SK-N-SH (cell line): ENCODE measurements around the gene AFMID. TPM values are rescaled to one million over a fixed set of nuclear protein-coding genes. Genes with fewer than 3 reads are reported as not detected.
A peak's percentile ranks its signal among the peaks of the same experiment; 100 is the strongest.

Experiments used
- CTCF ChIA-PET: fragments of 300-600, 350-600 bp; formaldehyde crosslinking; extraction: SDS; loops from one replicate; lab custom pipeline; 2021; lab: Yijun Ruan, JAX
- POLR2A ChIA-PET: fragments of 350-600 bp; sonication (Branson Sonifier 250); formaldehyde crosslinking; extraction: SDS; loops from one replicate; lab custom pipeline; 2020; ENCODE audit warnings: antibody characterized with exemption, inconsistent platforms; lab: Yijun Ruan, JAX
- DNase-seq: peaks from one replicate; pipeline ENCODE4 v3.0.0; 2012
- H2AFZ ChIP-seq: fragments of 200-600 bp; sonication (generic); 2 replicates; pipeline ENCODE4 v1.8.1; 2016; ENCODE audit warnings: antibody characterized with exemption, mild to moderate bottlenecking, low read depth
- H3F3A ChIP-seq: fragments of 200-600 bp; sonication (generic); replicated peaks from 2 replicates; pipeline ENCODE3; 2016; ENCODE audit warnings: antibody characterized with exemption, mild to moderate bottlenecking; ENCODE audit not compliant: insufficient read depth
- H3K27ac ChIP-seq, 2 experiments: fragments of 200-500 bp in 1 of 2; fragments of 200-600 bp in 1 of 2; sonication (Bioruptor generic) in 1 of 2; sonication (generic), shearing (Covaris generic) in 1 of 2; 2 replicates each; pipeline versions ENCODE4 v1.5.1 to v1.6.1; 2014 to 2016; ENCODE audit warnings: low read depth in 2 of 2, inconsistent platforms in 1 of 2, low read length in 1 of 2, mild to moderate bottlenecking in 1 of 2, mixed read lengths in 1 of 2
- H3K27me3 ChIP-seq: fragments of 200-600 bp; sonication (generic), shearing (Covaris generic); 2 replicates; pipeline ENCODE4 v1.6.1; 2016; ENCODE audit warnings: mixed run types; ENCODE audit not compliant: insufficient read depth
- H3K36me3 ChIP-seq, 2 experiments: fragments of 200-500 bp in 1 of 2; fragments of 200-600 bp in 1 of 2; sonication (Bioruptor generic) in 1 of 2; sonication (generic) in 1 of 2; replicated peaks in 1 of 2; 2 replicates each; pipeline versions ENCODE3 to v1.5.1; 2014 to 2016; ENCODE audit warnings: low read length in 1 of 2, mild to moderate bottlenecking in 1 of 2; ENCODE audit not compliant: insufficient read depth in 2 of 2, control insufficient read depth in 1 of 2
- H3K4me1 ChIP-seq, 2 experiments: fragments of 200-500 bp in 1 of 2; fragments of 200-600 bp in 1 of 2; sonication (Bioruptor generic) in 1 of 2; sonication (generic), shearing (Covaris generic) in 1 of 2; 2 replicates each; pipeline versions ENCODE4 v1.5.1 to v1.6.1; 2014 to 2016; ENCODE audit warnings: low read depth in 1 of 2, low read length in 1 of 2, mixed run types in 1 of 2; ENCODE audit not compliant: insufficient read depth in 2 of 2, control insufficient read depth in 1 of 2
- H3K4me2 ChIP-seq: fragments of 200-600 bp; sonication (generic), shearing (Covaris generic); 2 replicates; pipeline ENCODE4 v1.6.1; 2017; ENCODE audit warnings: mixed run types
- H3K4me3 ChIP-seq, 2 experiments: fragments of 200-500 bp in 1 of 2; fragments of 200-600 bp in 1 of 2; sonication (Bioruptor generic) in 1 of 2; sonication (generic), shearing (Covaris generic) in 1 of 2; 2 replicates each; pipeline versions ENCODE4 v1.5.1 to v1.8.1; 2014 to 2016; ENCODE audit warnings: low read depth in 2 of 2, inconsistent platforms in 1 of 2, low read length in 1 of 2, mild to moderate bottlenecking in 1 of 2, mixed read lengths in 1 of 2, moderate library complexity in 1 of 2
- H3K79me2 ChIP-seq: fragments of 200-600 bp; sonication (generic); 2 replicates; pipeline ENCODE4 v1.8.1; 2017; ENCODE audit warnings: mild to moderate bottlenecking; ENCODE audit not compliant: insufficient read depth
- H3K9ac ChIP-seq: fragments of 200-600 bp; sonication (generic); 2 replicates; pipeline ENCODE4 v1.6.1; 2017; ENCODE audit warnings: mixed run types
- H3K9me2 ChIP-seq: fragments of 200-600 bp; sonication (generic); 2 replicates; pipeline ENCODE4 v1.6.1; 2017; ENCODE audit warnings: mixed run types
- H3K9me3 ChIP-seq: fragments of 200-600 bp; sonication (generic); 2 replicates; pipeline ENCODE4 v1.6.1; 2017; ENCODE audit warnings: mixed run types, mild to moderate bottlenecking, moderate library complexity
- H4K20me1 ChIP-seq: fragments of 200-600 bp; sonication (generic); 2 replicates; pipeline ENCODE4 v1.6.1; 2017; ENCODE audit warnings: mild to moderate bottlenecking, mixed run types; ENCODE audit not compliant: insufficient read depth
- ELF1 ChIP-seq: IDR thresholded peaks from 2 replicates; pipeline ENCODE4 v1.4.0; 2012
- EZH2phosphoT487 ChIP-seq: fragments of 200-600 bp; sonication (generic); IDR thresholded peaks from 2 replicates; pipeline ENCODE4 v1.6.1; 2017; ENCODE audit warnings: low read depth, mixed run types, mild to moderate bottlenecking, antibody characterized with exemption, moderate library complexity, borderline replicate concordance
- JUND ChIP-seq: IDR thresholded peaks from 2 replicates; pipeline ENCODE4 v1.4.0; 2012
- NRF1 ChIP-seq: IDR thresholded peaks from 2 replicates; pipeline ENCODE4 v1.6.1; 2012; ENCODE audit warnings: low read depth, mild to moderate bottlenecking, low read length
- PBX3 ChIP-seq: IDR thresholded peaks from 2 replicates; pipeline ENCODE4; 2012
- POLR2AphosphoS5 ChIP-seq: IDR thresholded peaks from 2 replicates; pipeline ENCODE4 v1.6.1; 2012; ENCODE audit warnings: low read depth, low read length
- RFX5 ChIP-seq: IDR thresholded peaks from 2 replicates; pipeline ENCODE4 v1.6.1; 2012; ENCODE audit warnings: mild to moderate bottlenecking, improper control_type of control experiment, low read length
- SMC3 ChIP-seq: IDR thresholded peaks from 2 replicates; pipeline ENCODE4 v1.6.1; 2012; ENCODE audit warnings: low read depth, low read length, improper control_type of control experiment
- TAF1 ChIP-seq: IDR thresholded peaks from 2 replicates; pipeline ENCODE4 v1.6.1; 2012; ENCODE audit warnings: low read depth, mild to moderate bottlenecking, low read length, moderate library complexity, borderline replicate concordance
- ZBTB33 ChIP-seq: IDR thresholded peaks from 2 replicates; pipeline ENCODE4 v1.4.0; 2012; ENCODE audit warnings: low read depth, borderline replicate concordance
- whole genome bisulfite sequencing: methylation state at CpG from one replicate; pipeline ENCODE4 v1.1.6; 2017; ENCODE audit warnings: low lambda C conversion rate; 5-methylcytosine and 5-hydroxymethylcytosine counted together
- polyA plus RNA-seq, 3 experiments: library from polyadenylated mRNA; depleted of rRNA; stranded (reverse); fragments of >200 nt; gene quantifications; 2 replicates each; pipeline ENCODE4 v1.2.3, GENCODE V29; 2012

The AFMID gene
- polyA plus RNA-seq, 1 of the 3 experiments (the other 2 are of a cell fraction): 44.4 TPM

DNA sequence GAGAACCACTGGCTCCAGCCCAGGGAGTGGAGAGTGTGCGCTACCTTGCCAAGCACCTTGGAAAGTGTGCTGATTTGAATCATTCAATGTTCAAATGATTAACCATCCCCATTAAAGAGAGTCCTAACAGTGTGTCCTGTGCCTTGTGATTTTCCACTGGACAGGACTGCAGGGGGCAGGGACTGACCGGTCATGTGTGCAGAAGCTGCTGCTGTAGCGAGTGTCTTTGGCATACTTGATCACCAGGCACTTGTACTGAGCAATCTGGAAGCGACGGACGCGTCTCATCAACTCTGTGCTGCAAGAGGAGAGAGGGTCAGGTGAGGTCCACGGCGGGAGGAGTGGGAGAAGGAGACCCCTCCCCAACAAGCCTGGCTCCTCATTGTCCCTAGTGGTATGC, 2.3 kb upstream of the AFMID start:
- 94% methylated on average over 9 of the region's 9 CpGs for WGBS
- Histone ChIP-seq H3K4me3 (no peak overlapping the region), H3K9me2 (no peaks in the 10 kb centered on the region), H3F3A (no peaks in the 10 kb centered on the region), H3K4me1 (peaks cover 7% of the 10 kb centered on the region in 2 experiments; a peak in 2 of 4 replicates), H3K9ac (no peak overlapping the region)
- POLR2A ChIA-PET: interaction anchor here (0.8 to 1.5 kb wide), 2 partner anchors 15 to 16 kb away, joined by 3 to 4 read pairs; no protein-coding TSS in a partner anchor
- no peak for TF ChIP-seq SMC3
- TF ChIP-seq, all 33 proteins: peak for 0
- Histone ChIP-seq H3K9me3 (no peaks in the 10 kb centered on the region), H3K27me3 (no peaks in the 10 kb centered on the region), H2AFZ (no peak overlapping the region), H3K79me2 (peaks cover 46% of the 10 kb centered on the region), H3K36me3 (no peaks in the 10 kb centered on the region), H4K20me1 (peaks cover 7% of the 10 kb centered on the region; the same call in 1 of the 2 replicates), H3K4me2 (no peak overlapping the region), H3K27ac (no peak overlapping the region)
- CTCF ChIA-PET: interaction anchor here (4.8 to 7.7 kb wide), 3 partner anchors 10 to 72 kb away, joined by 25 to 70 read pairs (median 59); no protein-coding TSS in a partner anchor
- DNase-seq: no peak

- Histone ChIP-seq H2AFZ (peak overlapping the region; percentile 40; the same call in 1 of the 2 replicates), H3K9ac (peak overlapping the region; percentile 75; the same call in 1 of the 2 replicates), H3F3A (no peaks in the 10 kb centered on the region), H3K9me2 (no peaks in the 10 kb centered on the region), H3K36me3 (peaks cover 0 to 1% of the 10 kb centered on the region in 2 experiments), H3K27me3 (no peaks in the 10 kb centered on the region), H3K27ac (no peak overlapping the region), H3K9me3 (no peaks in the 10 kb centered on the region), H4K20me1 (peaks cover 7% of the 10 kb centered on the region; the same call in 1 of the 2 replicates), H3K4me3 (peak overlapping the region; percentile 54 to 78; a peak in 3 of 4 replicates), H3K79me2 (peaks cover 46% of the 10 kb centered on the region), H3K4me2 (peak overlapping the region; percentile 87), H3K4me1 (peaks cover 7% of the 10 kb centered on the region in 2 experiments; a peak in 2 of 4 replicates)
- ChIA-PET CTCF (interaction anchor here (0.6 to 7.7 kb wide), 29 partner anchors 8 to 236 kb away, joined by 3 to 70 read pairs (median 4); partner anchors contain the start of genes SYNGR2 and TMC6), POLR2A (interaction anchor here (0.6 to 1.4 kb wide), 6 partner anchors 12 to 1249 kb away, joined by 3 to 4 read pairs (median 3); no protein-coding TSS in a partner anchor)
- TF ChIP-seq JUND: no peak
- no peak for TF ChIP-seq EZH2phosphoT487
- TF ChIP-seq POLR2AphosphoS5: no peak
- WGBS: 59% methylated on average over 10 of the region's 10 CpGs
- peak; percentile 73 for DNase-seq
Measured at GRCh38 chr17:78185981-78186691, 1.0 kb upstream of the AFMID start.

DNA sequence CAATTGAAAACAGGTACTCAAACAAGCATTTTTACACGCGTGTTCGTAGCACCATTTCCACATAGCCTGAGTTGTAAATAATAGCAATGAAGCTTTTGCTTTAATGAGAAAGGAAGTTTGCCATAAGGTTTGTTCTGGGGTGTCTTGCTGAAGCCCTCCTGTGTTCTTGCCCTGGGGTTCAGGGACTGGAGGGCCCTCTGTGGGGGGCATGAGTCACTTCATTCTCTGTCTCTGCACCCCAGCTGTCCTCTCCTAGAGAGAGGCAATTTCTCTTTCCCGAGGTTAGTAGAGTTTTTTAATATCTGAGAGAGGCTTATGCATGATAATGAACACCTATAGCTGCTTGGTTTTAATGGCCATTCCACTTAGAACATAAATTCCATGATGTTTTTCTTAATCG, 9.6 kb downstream of the AFMID start:
- ChIA-PET POLR2A (no interaction called here), CTCF (interaction anchor here (0.8 to 1.5 kb wide), 4 partner anchors 9 to 112 kb away, joined by 3 to 5 read pairs (median 4); no protein-coding TSS in a partner anchor)
- Histone ChIP-seq H3K4me2 (no peak overlapping the region), H3F3A (no peaks in the 10 kb centered on the region), H3K79me2 (no peaks in the 10 kb centered on the region), H3K4me3 (no peak overlapping the region), H4K20me1 (no peaks in the 10 kb centered on the region), H2AFZ (no peak overlapping the region), H3K36me3 (peaks cover 3 to 12% of the 10 kb centered on the region in 2 experiments), H3K9me3 (no peaks in the 10 kb centered on the region), H3K4me1 (peaks cover 0 to 9% of the 10 kb centered on the region in 2 experiments; a peak in 1 of 4 replicates), H3K27ac (peak overlapping the region in 1 of 2 experiments; percentile 29; a peak in 1 of 4 replicates), H3K27me3 (no peaks in the 10 kb centered on the region), H3K9ac (no peak overlapping the region), H3K9me2 (no peaks in the 10 kb centered on the region)
- WGBS: 83% methylated on average over 5 of the region's 5 CpGs
- TF ChIP-seq POLR2AphosphoS5 (no peak), EZH2phosphoT487 (no peak), ELF1 (no peak), PBX3 (no peak), TAF1 (no peak), RFX5 (no peak), ZBTB33 (no peak), NRF1 (no peak)
- no peak for DNase-seq
